Measurements from ENCODE around the gene HSPB7. TPM values are rescaled to one million over a fixed set of nuclear protein-coding genes. Genes with fewer than 3 reads are reported as not detected.

Gene HSPB7
- total RNA-seq, 2 experiments from 2014 or later, result not detected

- Mint-ChIP-seq H3K27me3 (peaks cover 5% of the 10 kb centered on the region), H3K36me3 (ENCODE audit: low read depth) (no peaks in the 10 kb centered on the region), H3K4me1 (ENCODE audit: low read depth) (peaks cover 12% of the 10 kb centered on the region), H3K9me3 (no peaks in the 10 kb centered on the region), H3K4me3 (no peak overlapping the region), H3K27ac (no peak overlapping the region)
- no peak for DNase-seq
- intact Hi-C loops (cut with micrococcal nuclease), result no loop called here
- no peak for TF ChIP-seq CTCF (IDR thresholded peaks at IDR 0.05)
- CTCF ChIA-PET, result interaction anchor here (0.8 to 1.5 kb wide), 3 partner anchors 42 to 222 kb away, joined by 3 to 4 read pairs (median 4); no protein-coding TSS in a partner anchor
- POLR2A ChIA-PET, result no interaction called here
- ATAC-seq, result no peak
Observed at GRCh38 chr1:16013908-16014258, 4.0 kb downstream of the HSPB7 start.

GRCh38 chr1:16013220-16013907 is 4.5 kb downstream of the HSPB7 start:
- ChIA-PET CTCF (interaction anchor here (0.8 to 1.5 kb wide), 4 partner anchors 42 to 222 kb away, joined by 3 to 4 read pairs (median 4); no protein-coding TSS in a partner anchor), POLR2A (no interaction called here)
- no peak overlapping the region for H3K27ac Mint-ChIP-seq
- intact Hi-C loops (cut with micrococcal nuclease), result no loop called here
- no peaks in the 10 kb centered on the region for H3K9me3 Mint-ChIP-seq
- DNase-seq, result peak; percentile 81
- no peak for TF ChIP-seq CTCF (IDR thresholded peaks at IDR 0.05)
- H3K36me3 Mint-ChIP-seq (ENCODE audit: low read depth), result no peaks in the 10 kb centered on the region
- ATAC-seq, result peak; percentile 76
- H3K4me1 Mint-ChIP-seq (ENCODE audit: low read depth), result peaks cover 12% of the 10 kb centered on the region
- H3K27me3 Mint-ChIP-seq, result peaks cover 5% of the 10 kb centered on the region
- peak overlapping the region; percentile 31 for H3K4me3 Mint-ChIP-seq

GRCh38 chr1:16012590-16013219 is 5.1 kb downstream of the HSPB7 start:
- Mint-ChIP-seq H3K27me3 (peaks cover 5% of the 10 kb centered on the region), H3K4me1 (ENCODE audit: low read depth) (peaks cover 12% of the 10 kb centered on the region), H3K9me3 (no peaks in the 10 kb centered on the region), H3K27ac (no peak overlapping the region), H3K4me3 (peak overlapping the region; percentile 40), H3K36me3 (ENCODE audit: low read depth) (no peaks in the 10 kb centered on the region)
- ChIA-PET CTCF (interaction anchor here (1.0 kb wide), 1 partner anchor 221 kb away, joined by 4 read pairs; no protein-coding TSS in a partner anchor), POLR2A (no interaction called here)
- TF ChIP-seq CTCF (IDR thresholded peaks at IDR 0.05), result no peak
- DNase-seq, result peak; percentile 68
- intact Hi-C loops (cut with micrococcal nuclease), result no loop called here
- peak; percentile 51 for ATAC-seq

GRCh38 chr1:16011936-16012589 is 5.8 kb downstream of the HSPB7 start:
- ATAC-seq (no peak), DNase-seq (no peak)
- Mint-ChIP-seq H3K4me3 (peak overlapping the region; percentile 40), H3K27me3 (peaks cover 5% of the 10 kb centered on the region), H3K4me1 (ENCODE audit: low read depth) (peaks cover 13% of the 10 kb centered on the region), H3K9me3 (no peaks in the 10 kb centered on the region), H3K36me3 (ENCODE audit: low read depth) (no peaks in the 10 kb centered on the region), H3K27ac (no peak overlapping the region)
- CTCF ChIA-PET, result interaction anchor here (1.0 kb wide), 1 partner anchor 220 kb away, joined by 4 read pairs; no protein-coding TSS in a partner anchor
- no peak for TF ChIP-seq CTCF (IDR thresholded peaks at IDR 0.05)
- intact Hi-C loops (cut with micrococcal nuclease), result no loop called here
- POLR2A ChIA-PET, result interaction anchor here (1.4 kb wide), 1 partner anchor 33 kb away, joined by 3 read pairs; no protein-coding TSS in a partner anchor

Measured in activated CD8-positive, alpha-beta T cell treated with anti-CD3 and anti-CD28 coated beads for 36 hours (primary cell).